GM21526 (cell line): ENCODE data around the gene NMUR2.

ENCODE experiments used
- ATAC-seq: cut with Tn5 transposase; IDR thresholded peaks from one replicate; pipeline ENCODE4 v1.9.1; 2021; ENCODE audit warnings: moderate library complexity; ENCODE audit not compliant: unreplicated experiment, low FRiP score

NMUR2 gene, protein sequence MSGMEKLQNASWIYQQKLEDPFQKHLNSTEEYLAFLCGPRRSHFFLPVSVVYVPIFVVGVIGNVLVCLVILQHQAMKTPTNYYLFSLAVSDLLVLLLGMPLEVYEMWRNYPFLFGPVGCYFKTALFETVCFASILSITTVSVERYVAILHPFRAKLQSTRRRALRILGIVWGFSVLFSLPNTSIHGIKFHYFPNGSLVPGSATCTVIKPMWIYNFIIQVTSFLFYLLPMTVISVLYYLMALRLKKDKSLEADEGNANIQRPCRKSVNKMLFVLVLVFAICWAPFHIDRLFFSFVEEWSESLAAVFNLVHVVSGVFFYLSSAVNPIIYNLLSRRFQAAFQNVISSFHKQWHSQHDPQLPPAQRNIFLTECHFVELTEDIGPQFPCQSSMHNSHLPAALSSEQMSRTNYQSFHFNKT

GRCh38 chr5:152405145-152405544, at the start of gene NMUR2:
Gene NMUR2, minus strand, starts transcription at chr5:152405279. Its CDS starts 166 bp downstream, at chr5:152405113.
- ATAC-seq: no peak

DNA sequence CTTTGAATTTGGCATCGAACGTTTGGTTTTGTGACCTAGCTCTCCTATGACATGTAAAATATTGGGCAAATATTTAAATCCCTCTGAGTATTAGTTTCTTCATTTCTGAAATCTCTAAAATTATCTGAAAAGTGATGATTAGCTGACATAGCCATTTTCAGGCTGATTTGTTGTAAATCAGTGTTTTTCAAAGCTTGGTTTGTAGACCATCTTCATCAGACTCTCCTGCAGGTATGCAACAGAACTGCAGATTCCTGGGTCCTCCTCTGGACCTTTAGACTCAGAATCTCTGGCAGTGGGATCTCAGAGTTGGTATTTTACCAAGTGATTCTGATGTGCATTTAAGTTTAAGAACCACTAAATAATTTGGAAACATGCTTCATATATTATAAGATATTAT, 38.9 kb upstream of the NMUR2 start:
- ATAC-seq: no peak

DNA sequence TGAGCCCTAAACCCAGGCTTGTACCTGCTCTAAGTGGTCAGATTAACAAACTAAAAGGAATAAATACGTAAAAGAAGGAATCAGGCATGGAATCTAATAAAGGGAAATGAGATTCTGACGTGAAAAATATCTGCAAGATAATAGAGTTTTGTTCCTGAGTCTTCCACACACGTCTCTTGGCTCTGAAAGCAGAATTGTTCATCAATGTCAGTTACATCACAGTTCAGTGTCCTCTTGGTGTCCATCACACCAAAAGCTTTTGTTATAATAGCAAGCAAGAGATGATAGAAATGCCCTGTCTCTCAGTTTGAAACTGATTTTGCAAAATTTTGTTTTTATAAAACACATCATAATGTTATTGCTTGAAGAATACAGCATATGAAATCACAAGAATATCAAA, 34.7 kb upstream of the NMUR2 start:
- no peak for ATAC-seq

DNA sequence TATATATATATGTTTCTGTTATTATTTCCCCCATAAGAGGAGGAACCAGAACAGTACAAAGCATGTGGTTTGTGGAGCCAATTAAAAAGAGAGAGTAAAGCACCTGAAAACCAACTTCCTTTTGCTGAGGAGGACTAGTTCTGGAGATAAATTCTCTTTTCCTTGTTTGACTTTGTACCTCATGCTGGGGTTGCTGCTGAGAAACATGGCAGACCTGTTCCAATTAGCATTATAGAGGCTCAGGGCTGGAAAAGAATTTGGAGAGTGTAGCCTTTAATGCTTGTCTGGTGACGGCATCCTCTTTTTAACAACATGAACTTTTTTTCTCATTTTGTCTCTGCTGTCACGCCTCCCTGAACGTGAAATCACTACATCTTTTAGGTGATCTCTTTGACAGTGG, 32.8 kb upstream of the NMUR2 start:
- no peak for ATAC-seq

DNA sequence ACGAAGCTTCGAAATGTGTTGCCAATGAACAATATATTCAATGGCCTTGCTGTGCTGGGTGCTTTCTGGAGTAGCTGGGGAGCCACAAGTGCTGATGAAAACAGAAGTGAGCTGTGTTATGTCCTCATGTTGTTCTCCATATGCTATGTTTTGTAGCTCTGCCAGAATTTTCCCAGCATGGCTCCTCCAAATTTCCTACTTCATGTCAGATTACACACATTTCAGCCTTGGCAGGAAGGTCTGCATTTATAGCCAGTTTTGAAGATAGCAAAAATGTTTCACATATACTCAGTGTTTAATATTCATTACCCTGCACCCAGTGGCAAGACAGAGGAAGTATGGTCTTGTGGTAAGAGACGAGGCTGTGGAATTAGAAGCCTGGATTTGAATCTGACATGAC, 22.6 kb upstream of the NMUR2 start:
- ATAC-seq: no peak

DNA sequence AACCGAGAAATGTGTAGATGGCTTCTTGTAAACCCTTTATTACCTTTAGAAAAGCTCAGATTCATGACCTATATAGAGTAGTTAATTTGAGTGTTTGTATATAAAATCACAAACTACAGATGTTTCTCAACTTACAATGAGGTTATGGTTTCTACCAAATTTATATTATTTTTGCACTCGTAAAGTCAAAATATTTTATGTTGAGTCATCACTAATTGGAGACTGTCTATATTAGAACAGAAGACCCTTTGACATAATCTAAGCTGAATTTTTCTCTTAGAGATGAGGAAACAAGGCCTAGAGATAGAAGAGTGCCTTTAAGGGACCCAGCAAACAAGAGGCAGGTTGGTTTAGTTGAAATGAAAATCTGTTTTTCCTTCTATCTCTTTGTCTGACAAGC, 20.0 kb upstream of the NMUR2 start:
- no peak for ATAC-seq

DNA sequence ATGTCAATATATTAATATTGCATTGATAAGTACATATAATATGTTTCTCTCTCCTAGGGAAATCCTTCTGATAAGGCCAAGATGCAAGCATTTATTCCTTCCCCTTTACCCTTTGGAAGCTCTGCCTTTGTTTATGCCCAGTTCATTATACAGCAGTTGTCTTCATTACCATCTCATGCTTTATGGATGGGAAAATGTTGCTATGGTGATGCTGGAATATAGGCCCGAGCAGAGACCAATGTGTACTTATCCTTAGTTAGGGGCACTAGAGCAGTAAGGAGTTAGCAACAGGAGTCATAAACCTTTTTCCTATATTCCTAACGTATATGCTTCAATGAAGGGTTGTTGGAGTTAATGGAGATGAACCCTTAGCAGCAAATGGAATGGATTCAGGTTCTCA, 19.4 kb upstream of the NMUR2 start:
- ATAC-seq: no peak

- ATAC-seq: no peak
Measured at GRCh38 chr5:152422081-152422480, 17.0 kb upstream of the NMUR2 start.

GRCh38 chr5:152412129-152412528, 7.0 kb upstream of the NMUR2 start:
- ATAC-seq: no peak

DNA sequence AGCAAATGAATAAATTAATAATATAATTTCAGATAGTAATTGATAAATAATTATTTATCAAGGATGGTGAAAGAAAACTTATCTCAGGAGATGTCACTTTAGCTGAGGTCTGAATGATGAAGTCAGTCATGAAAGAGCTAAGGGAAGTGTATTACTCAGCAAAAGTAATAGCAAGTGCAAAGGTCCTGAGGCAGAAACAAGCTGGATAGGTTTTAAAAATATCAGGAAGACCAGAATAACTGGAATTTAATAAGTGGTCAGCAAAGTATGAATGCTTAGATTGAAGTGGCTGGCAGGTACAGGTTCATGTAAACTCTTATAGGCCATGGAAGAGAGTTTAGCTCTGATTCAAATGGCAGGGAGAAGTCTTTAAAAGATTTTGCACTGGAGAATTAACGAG, 1.0 kb upstream of the NMUR2 start:
- ATAC-seq: no peak

DNA sequence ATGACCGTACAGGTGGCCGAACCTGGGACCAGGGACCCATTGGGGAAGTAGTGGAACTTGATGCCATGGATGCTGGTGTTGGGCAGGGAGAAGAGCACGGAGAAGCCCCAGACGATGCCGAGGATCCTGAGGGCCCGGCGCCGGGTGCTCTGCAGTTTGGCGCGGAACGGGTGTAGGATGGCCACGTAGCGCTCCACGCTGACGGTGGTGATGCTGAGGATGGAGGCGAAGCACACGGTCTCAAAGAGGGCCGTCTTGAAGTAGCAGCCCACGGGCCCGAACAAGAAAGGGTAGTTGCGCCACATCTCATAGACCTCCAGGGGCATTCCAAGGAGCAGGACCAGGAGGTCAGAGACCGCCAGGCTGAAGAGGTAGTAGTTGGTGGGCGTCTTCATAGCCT, 585 bp downstream of the NMUR2 start:
- no peak for ATAC-seq

DNA sequence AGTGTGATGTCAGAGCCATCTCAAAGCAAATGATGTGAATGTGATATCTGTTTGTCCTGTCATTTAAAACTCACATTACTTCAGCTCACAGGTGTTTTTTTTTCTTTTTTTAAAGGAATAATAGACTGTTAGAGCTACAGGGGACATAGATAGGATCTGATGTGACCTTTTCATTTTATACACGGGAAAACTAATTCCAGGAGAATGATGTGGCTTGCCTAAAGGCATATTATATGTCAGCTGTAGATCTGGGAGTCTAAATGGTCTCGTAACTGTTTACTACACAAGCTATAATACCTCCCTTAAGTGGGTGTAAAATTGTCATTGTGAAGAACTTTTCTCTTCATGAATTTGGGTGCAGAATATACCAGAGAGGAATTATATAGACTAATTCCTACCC, 2.0 kb downstream of the NMUR2 start:
- ATAC-seq: no peak

- ATAC-seq: no peak
Measured at GRCh38 chr5:152400846-152401245, 4.2 kb downstream of the NMUR2 start.

DNA sequence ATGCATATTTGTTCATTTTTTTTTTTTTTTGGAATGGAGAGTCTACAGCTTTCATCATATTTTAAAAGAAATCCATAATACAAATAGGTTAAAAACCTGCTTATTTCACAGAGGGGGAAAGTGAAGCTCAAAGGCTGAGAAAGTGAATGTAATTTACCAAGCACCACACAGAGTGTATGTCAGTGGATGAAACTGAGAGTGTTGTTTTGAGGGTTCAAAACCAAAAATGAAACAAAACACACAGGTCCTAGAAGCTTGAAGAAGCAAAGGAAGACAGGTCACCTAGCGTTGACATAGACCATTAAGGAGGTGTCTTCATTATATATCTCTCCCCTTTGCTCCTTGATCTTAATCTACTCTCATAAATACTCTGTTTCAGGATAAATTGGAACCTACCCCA, 7.5 kb downstream of the NMUR2 start:
- ATAC-seq: peak; percentile 88

DNA sequence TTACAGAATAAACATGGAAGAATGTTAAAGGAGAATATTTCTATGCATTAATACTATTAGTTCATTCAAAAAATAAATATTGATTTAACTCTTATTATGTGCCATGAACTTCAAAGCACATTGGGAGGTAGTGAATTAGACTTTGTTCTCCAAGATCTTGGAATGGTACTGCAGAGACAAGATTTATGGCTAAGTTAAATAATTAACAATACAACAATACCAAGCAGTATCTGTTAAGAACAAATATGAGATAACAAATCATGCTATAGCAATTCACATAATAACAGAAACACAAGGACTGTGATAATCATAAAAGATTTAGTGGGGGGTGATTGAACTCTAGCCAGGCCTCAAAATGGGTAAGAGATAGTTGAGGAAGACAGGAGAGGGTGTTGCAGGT, 11.6 kb downstream of the NMUR2 start:
- no peak for ATAC-seq

- no peak for ATAC-seq
Measured at GRCh38 chr5:152389208-152389849, 15.8 kb downstream of the NMUR2 start.

DNA sequence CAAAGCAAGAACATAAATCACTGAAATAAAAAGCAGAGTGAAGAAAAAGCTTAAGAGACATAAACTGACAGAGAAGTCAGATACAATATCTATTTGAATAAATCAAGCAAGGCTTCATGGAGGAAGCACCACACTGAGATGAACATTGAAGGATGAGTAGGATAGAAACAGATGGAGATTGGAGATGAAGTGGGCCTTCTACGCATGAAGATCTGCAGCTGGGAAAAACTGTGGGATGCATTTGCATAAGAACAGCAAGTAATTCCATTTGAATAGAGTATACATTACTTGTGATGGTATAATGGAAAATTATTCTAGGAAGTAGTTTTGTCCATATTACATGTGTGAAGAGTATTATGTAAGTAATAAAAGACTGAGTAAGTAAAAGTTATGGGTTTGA, 16.5 kb downstream of the NMUR2 start:
- ATAC-seq: no peak

GRCh38 chr5:152380415-152381123, 24.5 kb downstream of the NMUR2 start:
- no peak for ATAC-seq

GRCh38 chr5:152379331-152379730, 25.7 kb downstream of the NMUR2 start:
- no peak for ATAC-seq

GRCh38 chr5:152378730-152379129, 26.3 kb downstream of the NMUR2 start:
- ATAC-seq: no peak

DNA sequence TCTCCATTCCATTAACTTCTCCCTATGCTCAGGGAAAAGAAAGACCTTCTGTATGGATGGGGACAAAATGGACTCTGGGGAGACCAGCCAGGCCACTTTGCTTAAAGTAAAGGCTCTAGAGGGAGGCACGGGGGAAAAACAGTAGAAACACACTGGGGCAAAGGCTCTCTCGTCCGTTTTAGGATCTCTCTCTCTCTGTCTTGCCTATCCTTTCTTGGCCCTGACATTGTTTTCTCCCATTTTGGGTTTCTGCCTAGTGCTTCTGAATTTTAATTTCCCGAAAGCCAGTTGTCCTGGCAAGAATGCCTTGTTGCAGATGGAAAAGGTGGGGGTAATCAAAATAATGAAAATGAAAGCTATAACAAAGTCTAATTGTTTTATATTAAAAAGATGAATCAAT, 28.2 kb downstream of the NMUR2 start:
- no peak for ATAC-seq
